Lower leg skin (tissue), 4 donors: ENCODE data around the gene KRTAP4-1. TPM values are rescaled to one million over a fixed set of nuclear protein-coding genes. Genes with fewer than 3 reads are reported as not detected.
"Not testable (repeated sequence)": the region's sequence is repeated elsewhere in the genome, so short reads cannot be mapped to it uniquely, and the experiment has no call there.

Experiments used
- DNase-seq, 2 donors: peaks; one replicate each; pipeline ENCODE4 v3.0.0-alpha.2; 2019; ENCODE audit warnings: low spot score in 2 of 2
- H3K4me3 ChIP-seq: fragments of 200-600 bp; sonication (generic); 2 replicates; pipeline ENCODE4 v1.5.1; 2017; ENCODE audit warnings: mild to moderate bottlenecking, low read depth; ENCODE audit not compliant: poor library complexity, severe bottlenecking
- POLR2A ChIP-seq, 2 donors: fragments of 450-650 bp; IDR thresholded peaks; one replicate each; pipeline ENCODE4 v1.6.1; 2016 to 2017; ENCODE audit warnings: antibody characterized with exemption in 2 of 2, mild to moderate bottlenecking in 1 of 2, moderate library complexity in 1 of 2
- WGBS, 2 donors: methylation state at CpG; one replicate each; pipeline ENCODE4 v1.1.5; 2018; 5-methylcytosine and 5-hydroxymethylcytosine counted together
- intact Hi-C: fragments of 100-400 bp; cut with DNase I; formaldehyde crosslinking; loops from one replicate; pipeline ENCODE4 v1.15.0; 2023; ENCODE audit warnings: low total_unique reads
- total RNA-seq, 4 donors: library from RNA; depleted of rRNA; stranded (reverse); fragments of >200 nt; gene quantifications; one replicate each; pipeline ENCODE4 v1.1.0, GENCODE V29; 2016
- TF ChIP-seq, protein P1 (sequence below), 3 donors: fragments of 450-650 bp; IDR thresholded peaks; one replicate each; pipeline ENCODE4 v1.5.1; 2016; ENCODE audit warnings: antibody characterized with exemption in 3 of 3, mild to moderate bottlenecking in 3 of 3, moderate library complexity in 2 of 3

The KRTAP4-1 gene
- total RNA-seq, 4 donors from 2014 or later: 2.1 to 66.2 TPM; not detected in 2

DNA sequence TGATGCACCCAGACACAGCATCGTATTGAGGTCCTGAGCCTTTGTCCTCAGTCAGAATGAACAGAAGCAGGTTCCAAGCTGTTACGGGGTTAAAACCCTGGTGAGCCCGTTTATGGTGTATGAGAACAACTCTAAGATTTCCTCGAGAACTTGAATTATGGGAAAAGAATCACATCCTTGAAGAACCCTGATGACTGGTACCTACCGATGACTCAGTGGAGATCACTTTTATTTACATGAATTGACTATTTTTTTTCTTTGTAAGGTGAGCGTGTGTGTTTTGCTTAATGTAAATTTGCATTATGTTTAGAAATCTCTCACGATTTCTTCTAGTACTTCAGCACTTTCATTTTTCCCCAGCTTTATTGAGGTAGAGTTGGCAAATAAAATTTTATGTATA, 20.9 kb downstream of the KRTAP4-1 start:
- TF ChIP-seq POLR2A (IDR thresholded peaks at IDR 0.05): no peak
- TF ChIP-seq, protein P1, sequence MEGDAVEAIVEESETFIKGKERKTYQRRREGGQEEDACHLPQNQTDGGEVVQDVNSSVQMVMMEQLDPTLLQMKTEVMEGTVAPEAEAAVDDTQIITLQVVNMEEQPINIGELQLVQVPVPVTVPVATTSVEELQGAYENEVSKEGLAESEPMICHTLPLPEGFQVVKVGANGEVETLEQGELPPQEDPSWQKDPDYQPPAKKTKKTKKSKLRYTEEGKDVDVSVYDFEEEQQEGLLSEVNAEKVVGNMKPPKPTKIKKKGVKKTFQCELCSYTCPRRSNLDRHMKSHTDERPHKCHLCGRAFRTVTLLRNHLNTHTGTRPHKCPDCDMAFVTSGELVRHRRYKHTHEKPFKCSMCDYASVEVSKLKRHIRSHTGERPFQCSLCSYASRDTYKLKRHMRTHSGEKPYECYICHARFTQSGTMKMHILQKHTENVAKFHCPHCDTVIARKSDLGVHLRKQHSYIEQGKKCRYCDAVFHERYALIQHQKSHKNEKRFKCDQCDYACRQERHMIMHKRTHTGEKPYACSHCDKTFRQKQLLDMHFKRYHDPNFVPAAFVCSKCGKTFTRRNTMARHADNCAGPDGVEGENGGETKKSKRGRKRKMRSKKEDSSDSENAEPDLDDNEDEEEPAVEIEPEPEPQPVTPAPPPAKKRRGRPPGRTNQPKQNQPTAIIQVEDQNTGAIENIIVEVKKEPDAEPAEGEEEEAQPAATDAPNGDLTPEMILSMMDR (IDR thresholded peaks at IDR 0.05): no peak
- DNase-seq: no peak
- H3K4me3 ChIP-seq: no peak overlapping the region
- 76 to 80% methylated on average over 7 of the region's 7 CpGs for WGBS, 2 donors
- intact Hi-C loops: no loop called here

DNA sequence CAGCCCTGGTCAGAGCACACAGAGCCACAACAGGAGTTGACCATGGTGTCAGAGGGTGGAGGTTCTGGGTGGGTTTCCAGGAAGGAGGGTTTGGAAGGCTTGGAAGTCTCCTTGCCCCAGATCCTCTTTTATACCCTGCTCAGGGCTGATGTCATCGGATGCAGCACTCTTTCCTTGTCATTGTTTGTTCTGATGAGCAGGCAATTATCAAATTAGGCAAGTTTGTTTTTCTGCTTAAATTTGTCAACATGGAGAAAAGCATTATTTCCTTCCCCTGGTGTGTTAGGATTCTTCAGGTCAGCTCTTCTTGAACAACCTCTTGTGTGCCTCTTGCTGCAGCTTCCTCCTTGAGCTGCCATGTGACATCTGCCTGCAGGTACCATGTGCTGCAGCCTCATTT, 24.1 kb downstream of the KRTAP4-1 start, which contains the start of gene KRTAP4-4:
Gene KRTAP4-4, minus strand, starts transcription at position 101 of the 400 bp plus-strand sequence. Its CDS starts 57 bp downstream, at position 44.
- TF ChIP-seq, protein P1 (IDR thresholded peaks at IDR 0.05): no peak
- no peak for TF ChIP-seq POLR2A (IDR thresholded peaks at IDR 0.05)
- intact Hi-C loops: no loop called here
- no peak for DNase-seq
- H3K4me3 ChIP-seq: no peak within 1 kb of the TSS
- 85 to 90% methylated on average over 1 of the region's 1 CpG for WGBS, 2 donors

DNA sequence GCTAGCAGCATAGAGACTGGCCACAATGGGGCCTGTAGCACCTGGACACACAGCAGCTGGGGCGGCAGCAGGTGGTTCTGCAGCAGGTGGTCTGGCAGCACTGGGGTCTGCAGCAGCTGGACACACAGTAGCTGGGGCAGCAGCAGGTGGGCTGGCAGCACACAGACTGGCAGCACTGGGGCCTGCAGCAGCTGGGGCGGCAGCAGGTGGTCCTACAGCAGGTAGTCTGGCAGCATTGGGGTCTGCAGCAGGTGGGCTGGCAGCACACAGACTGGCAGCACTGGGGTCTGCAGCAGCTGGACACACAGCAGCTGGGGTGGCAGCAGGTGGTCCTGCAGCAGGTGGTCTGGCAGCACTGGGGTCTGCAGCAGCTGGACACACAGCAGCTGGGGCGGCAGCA, 24.5 kb downstream of the KRTAP4-1 start:
- DNase-seq, intact Hi-C loops, H3K4me3 ChIP-seq: not testable (repeated sequence)
- 92 to 100% methylated on average over 2 of the region's 3 CpGs for WGBS, 2 donors

DNA sequence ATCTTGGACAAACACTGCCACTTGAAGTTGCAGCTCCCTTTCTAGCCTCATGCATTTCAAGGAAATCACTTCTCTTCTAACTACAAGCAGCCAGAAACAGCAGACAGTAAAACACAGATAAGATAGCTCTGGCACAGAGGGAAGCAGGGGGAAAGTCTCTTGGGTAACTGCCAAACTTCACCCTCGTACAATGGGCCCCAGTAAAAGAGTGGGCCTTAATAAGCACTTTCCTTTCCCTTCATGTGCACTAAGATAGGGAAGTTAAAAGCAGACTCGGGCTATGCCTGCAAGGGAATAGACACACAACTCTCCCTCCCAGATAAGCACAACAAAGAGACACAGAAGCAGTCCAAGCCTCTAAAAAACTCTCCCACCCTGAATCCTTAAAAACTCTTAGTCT, 30.9 kb downstream of the KRTAP4-1 start:
- no peak overlapping the region for H3K4me3 ChIP-seq
- intact Hi-C loops: no loop called here
- no peak for DNase-seq
- TF ChIP-seq, protein P1 (IDR thresholded peaks at IDR 0.05): no peak
- TF ChIP-seq POLR2A (IDR thresholded peaks at IDR 0.05): no peak
- WGBS, 2 donors: 30 to 50% methylated on average over 2 of the region's 2 CpGs

DNA sequence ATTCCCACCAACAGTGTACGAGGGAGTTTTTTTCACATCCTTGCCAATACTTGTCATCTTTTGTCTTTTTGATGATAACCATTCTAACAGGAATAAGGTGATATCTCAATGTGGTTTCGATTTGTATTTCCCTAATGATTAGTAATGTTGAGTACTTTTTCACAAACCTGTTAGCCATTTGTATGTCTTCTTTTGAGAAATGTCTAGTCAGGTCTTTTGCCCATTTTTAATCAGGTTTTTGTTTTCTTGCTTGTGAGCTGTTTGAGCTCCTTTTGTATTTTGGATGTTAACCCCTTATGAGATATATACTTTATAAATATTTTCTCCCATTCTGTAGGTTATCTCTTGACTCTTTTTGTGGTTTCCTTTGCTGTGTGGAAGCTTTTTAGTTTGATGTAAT, 33.2 kb downstream of the KRTAP4-1 start:
- no peak for TF ChIP-seq POLR2A (IDR thresholded peaks at IDR 0.05)
- TF ChIP-seq, protein P1 (IDR thresholded peaks at IDR 0.05): no peak
- intact Hi-C loops: no loop called here
- DNase-seq: no peak
- WGBS, 2 donors: 57 to 63% methylated on average over 2 of the region's 2 CpGs
- no peak overlapping the region for H3K4me3 ChIP-seq

DNA sequence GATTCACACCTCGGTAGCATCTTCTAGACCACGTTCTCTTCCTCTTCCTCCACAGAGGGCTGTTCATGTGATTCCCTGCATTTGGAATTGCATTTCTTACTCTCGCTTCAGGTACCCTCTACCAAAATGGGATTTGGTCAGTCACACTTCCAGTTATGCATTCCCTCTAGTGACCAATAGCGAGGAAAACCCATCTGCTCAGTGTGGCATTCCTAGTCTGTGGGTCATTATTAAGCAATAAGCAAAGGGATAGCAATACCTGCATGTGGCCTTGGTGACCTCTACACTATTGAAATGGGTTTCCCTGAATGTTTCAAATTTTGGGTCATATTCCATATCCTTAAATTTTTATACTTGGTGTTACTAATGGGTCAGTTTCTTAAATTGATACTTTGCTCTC, 34.7 kb downstream of the KRTAP4-1 start:
- TF ChIP-seq, protein P1 (IDR thresholded peaks at IDR 0.05): no peak
- TF ChIP-seq POLR2A (IDR thresholded peaks at IDR 0.05): no peak
- DNase-seq: no peak
- H3K4me3 ChIP-seq: no peak overlapping the region
- intact Hi-C loops: no loop called here
- 86 to 87% methylated on average over 4 of the region's 4 CpGs for WGBS, 2 donors
